GM15510 (cell line): ENCODE measurements around the gene IL1R2.

Experiments
- POLR2A ChIP-seq: IDR thresholded peaks from 3 replicates; pipeline ENCODE4 v1.6.1; 2011; ENCODE audit warnings: borderline replicate concordance; ENCODE audit not compliant: insufficient read length; ENCODE audit errors: extremely low read depth

IL1R2 gene

DNA sequence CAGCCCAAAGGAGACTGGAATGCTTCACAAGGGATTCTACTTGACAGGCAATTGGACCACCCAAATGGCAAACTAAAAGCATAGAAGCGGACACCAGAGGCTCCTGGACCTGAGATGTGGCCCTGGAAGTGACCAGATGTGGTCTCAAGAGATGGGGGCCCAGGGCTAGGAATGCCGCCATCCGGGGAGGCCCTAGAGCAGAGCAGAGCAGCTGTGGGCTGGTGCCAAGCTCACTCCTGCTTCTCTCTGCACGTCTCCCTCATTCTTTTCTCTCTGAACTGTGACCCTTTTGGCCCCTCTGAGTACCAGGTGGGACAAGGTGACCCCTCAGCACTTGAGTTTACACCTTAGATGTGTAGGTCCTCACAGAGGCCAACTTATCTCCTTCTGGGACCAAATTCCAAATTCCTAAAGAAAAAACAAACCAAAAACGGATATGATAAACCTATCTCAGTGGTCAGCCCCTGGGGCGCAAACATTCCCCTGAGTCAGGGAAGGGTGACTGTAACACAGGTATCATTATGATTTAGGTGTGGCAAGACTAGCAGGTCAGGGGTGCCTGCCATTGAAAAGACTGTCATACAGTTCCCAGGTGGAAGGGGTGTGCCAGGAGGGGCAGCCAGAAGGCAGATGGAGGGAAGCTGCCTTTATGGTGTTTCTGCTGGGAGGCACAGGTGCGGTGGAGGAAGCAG is 6.5 kb upstream of the IL1R2 start:
- no peak for TF ChIP-seq POLR2A

DNA sequence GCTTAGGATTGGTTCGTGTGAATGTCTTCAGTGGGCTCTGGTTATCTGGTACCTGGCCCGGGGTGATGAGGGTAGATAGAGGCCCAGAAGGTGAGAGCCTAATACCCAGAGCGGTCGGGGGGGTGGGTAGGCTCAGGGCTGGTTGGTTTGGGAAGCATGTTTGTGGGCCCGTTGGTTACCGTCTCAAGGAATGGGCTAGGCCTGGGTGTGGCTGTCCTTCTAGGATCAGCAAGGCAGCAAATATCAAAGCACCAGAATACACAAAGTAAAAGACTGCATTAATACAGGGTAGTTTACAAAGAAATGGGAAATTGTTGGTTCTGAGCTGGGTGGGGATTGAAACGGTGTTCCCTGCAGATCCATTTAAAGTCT is 6.0 kb upstream of the IL1R2 start:
- no peak for TF ChIP-seq POLR2A

DNA sequence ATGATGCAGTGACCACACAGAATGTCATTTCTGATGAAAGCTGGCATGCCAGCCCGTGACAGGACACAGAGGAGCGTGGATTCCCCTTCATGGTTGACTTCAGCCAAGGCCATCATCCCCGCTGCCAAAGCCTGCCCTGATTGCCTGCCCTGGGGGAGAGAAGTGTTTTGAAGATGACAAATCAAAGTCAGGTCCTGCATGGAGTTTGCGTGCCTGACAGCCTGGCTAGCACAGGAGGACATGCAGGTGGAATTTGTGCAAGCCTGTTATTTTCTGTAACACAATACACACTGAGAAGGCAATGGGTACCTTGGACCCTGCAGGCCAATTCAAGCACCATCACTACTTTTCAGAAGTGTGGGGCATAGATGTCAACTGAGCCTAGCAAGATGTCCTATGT is 5.4 kb upstream of the IL1R2 start:
- no peak for TF ChIP-seq POLR2A

- no peak for TF ChIP-seq POLR2A
Observed at GRCh38 chr2:101986804-101987740, 4.7 kb upstream of the IL1R2 start.

DNA sequence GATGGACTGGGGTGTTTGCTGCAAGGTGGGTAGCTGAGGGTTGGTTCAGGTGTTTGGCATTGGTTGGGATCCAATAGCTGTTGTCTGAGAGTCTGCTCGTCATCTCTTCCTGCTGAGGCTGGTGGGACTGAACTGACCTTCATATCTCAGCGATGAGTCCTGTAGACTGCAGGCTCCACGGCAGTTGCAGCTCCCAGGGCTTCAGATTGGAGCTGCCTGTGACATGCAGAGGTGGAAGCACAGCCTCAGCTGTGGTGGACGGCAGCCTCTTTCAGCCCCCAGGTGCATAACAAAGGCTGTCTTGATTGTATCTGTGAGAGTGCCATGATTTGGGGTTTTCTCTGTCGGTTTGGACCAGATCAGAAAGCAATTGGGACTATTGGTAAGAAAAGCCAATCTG is 3.9 kb upstream of the IL1R2 start:
- no peak for TF ChIP-seq POLR2A

- no peak for TF ChIP-seq POLR2A
Observed at GRCh38 chr2:101988541-101988940, 3.2 kb upstream of the IL1R2 start.

DNA sequence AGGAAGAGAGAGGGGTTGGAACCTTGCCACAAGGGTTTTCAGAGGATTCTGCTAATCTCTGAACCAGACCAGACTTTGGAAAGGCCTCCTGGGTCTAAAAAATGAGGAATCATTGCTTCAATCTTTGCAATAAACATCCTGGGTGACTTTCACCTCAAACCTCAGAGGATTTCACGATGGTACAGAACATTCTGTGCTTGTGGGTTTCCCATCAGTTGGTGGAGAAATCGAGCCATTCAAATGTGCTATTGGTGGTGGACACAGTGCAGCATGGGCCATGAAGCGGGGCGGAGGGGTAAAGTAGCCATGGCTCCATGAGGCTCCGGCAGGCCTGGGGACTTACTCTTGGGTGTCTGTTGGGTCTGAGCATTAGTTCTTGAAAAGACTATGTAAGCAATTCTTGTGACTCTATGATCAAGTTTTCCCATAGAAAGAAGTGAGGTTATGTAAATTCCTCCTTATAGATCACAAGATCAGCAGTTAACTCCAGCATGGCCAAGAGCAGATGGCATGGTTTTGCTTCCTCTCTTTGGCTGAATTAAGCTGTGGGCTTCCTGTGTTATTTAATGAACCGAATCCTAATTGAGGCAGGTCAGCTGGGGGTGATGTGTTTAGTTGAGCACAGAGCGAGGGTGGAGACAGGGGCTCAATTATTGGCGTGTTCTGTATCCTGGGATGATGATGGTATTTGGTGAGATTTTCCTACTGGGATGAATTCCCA is 1.9 kb upstream of the IL1R2 start:
- no peak for TF ChIP-seq POLR2A

GRCh38 chr2:101993772-101994171 is 2.0 kb downstream of the IL1R2 start:
- no peak for TF ChIP-seq POLR2A

- no peak for TF ChIP-seq POLR2A
Observed at GRCh38 chr2:101995019-101995418, 3.3 kb downstream of the IL1R2 start.

DNA sequence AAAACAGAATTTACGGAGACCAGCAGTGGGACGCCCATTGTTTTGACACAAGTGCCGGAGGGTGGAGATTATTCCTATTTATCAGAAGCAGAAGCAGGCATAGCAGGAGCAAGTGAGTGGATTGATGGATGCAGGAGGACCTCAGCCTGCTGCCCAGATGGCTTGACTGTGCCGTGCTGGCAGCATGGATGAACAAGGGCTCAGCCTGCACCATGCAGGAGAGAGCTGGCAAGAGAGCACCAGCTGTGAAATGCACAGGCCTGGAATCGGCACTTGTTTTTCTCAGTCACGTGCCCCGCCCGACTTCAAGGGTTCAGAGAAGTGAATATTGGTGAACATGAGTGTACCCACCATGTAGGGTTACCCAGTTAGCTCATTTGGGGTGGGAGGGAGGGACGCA is 4.0 kb downstream of the IL1R2 start:
- TF ChIP-seq POLR2A = no peak

DNA sequence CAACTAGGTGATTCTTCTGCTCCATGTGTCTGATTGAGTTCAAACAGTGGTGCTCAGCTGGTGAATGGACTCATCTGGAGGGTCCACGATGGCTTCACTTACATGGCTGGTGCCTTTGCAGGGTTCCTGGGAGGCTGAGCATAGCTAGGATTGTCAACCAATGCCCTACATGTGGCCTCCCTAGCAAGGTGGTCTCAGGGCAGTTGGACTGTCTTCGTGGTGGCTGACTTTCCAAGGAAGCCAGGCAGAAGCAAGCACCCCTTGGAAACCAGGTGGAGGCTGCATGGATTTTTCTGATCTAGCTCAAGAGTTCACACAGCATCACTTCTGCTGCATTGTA is 6.8 kb downstream of the IL1R2 start:
- no peak for TF ChIP-seq POLR2A

DNA sequence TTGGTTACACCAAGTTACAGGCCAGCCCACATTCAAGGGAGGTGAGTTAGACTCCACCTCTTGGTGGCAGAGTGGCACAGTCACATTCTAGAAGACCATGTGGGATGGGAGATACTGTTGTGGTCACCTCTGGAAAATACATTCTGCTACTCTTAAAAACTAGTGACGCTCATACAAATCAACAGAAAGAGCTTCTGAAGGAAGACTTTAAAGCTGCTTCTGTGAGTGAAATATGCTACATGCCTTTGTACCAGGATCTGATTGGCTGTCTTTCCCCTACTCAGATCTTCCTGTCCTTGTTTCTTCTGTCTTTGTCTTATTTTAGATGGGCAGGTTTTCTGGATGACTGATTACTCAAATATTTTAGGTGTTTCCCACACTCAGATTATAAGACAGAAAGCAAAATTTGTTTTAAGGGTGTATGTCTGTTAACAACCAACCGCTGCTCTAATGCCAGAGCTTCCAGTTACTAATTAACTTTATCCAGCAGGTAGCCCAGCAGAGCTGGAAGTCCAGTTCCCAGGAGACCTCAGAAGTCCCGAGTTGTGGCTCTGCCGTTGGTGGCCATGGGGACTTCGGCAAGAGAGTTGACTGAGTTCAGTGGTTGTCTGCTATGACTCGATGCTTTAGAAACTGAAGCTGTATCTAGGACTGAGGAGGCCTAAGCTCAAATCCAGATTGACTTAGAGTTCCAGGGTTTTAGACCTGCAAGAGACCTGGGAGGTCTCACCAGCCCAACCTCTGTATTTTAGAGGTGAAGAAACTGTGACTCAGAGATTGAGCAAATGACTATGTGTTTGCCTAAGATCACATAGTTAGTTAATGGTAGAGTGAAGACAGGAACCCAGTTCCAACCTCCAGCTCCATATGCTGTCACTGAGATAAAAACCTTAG is 7.4 kb downstream of the IL1R2 start:
- no peak for TF ChIP-seq POLR2A

DNA sequence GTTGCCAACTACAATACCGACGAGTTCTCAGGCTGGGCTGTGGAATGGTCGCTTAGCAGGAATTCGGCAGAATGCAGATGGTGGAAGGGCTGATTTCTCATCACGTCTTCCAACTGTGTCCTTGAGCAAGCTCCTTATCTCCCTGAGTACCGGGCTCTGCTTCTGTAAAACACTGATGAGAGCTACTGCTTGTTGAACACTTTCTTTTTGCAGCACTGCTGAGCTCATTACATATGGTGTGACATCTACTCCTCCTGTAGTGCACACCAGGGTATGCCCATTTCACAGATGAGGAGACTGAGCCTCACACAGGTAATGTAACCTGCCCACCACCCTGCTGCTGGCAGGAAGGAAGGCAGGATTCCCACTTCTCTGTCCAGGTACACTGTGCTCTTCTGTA is 8.3 kb downstream of the IL1R2 start:
- TF ChIP-seq POLR2A = no peak
